Naive thymus-derived CD4-positive, alpha-beta T cell (primary cell): ENCODE measurements around the gene ADAM12. TPM values are rescaled to one million over a fixed set of nuclear protein-coding genes. Genes with fewer than 3 reads are reported as not detected.
A peak's percentile ranks its signal among the peaks of the same experiment; 100 is the strongest.

Experiments used
- ATAC-seq: fragments of 150-1000 bp; cut with Tn5 transposase; 2 replicates; pipeline ENCODE4 v1.10.0; 2021; ENCODE audit warnings: mild to moderate bottlenecking, moderate library complexity
- CTCF ChIA-PET: fragments of 350-600 bp; sonication (Branson Sonifier 250); formaldehyde crosslinking; loops from one replicate; lab custom pipeline; 2021; ENCODE audit warnings: antibody characterized with exemption; lab: Charles Lee
- POLR2A ChIA-PET: fragments of 350-600 bp; sonication (Branson Sonifier 250); formaldehyde crosslinking; loops from one replicate; lab custom pipeline; 2021; ENCODE audit warnings: antibody characterized with exemption, inconsistent platforms; lab: Charles Lee
- DNase-seq, 9 donors: peaks; one replicate each; pipeline versions ENCODE4 v3.0.0 to v3.0.0-alpha.2; 2020 to 2022; ENCODE audit warnings: mixed read lengths in 1 of 9
- H3K27ac ChIP-seq: one replicate; pipeline ENCODE4 v1.7.0; 2013; ENCODE audit warnings: mild to moderate bottlenecking, low read depth, low read length, moderate library complexity
- H3K27me3 ChIP-seq, 2 donors: one replicate each; pipeline ENCODE4 v1.7.0; 2013; ENCODE audit warnings: low read length in 2 of 2, mild to moderate bottlenecking in 2 of 2, moderate library complexity in 2 of 2; ENCODE audit not compliant: control insufficient read depth in 2 of 2, insufficient read depth in 2 of 2
- H3K36me3 ChIP-seq, 3 experiments: 1 replicate in 2 of 3; 2 replicates in 1 of 3; pipeline ENCODE4 v1.7.0; 2013; ENCODE audit warnings: low read length in 3 of 3, mild to moderate bottlenecking in 3 of 3, moderate library complexity in 1 of 3; ENCODE audit not compliant: insufficient read depth in 3 of 3, control insufficient read depth in 2 of 3
- H3K4me1 ChIP-seq, 2 donors: one replicate each; pipeline ENCODE4 v1.7.0; 2013; ENCODE audit warnings: low read length in 2 of 2, mild to moderate bottlenecking in 2 of 2, moderate library complexity in 1 of 2; ENCODE audit not compliant: control insufficient read depth in 2 of 2, insufficient read depth in 2 of 2
- H3K4me3 ChIP-seq: 2 replicates; pipeline ENCODE4 v1.7.0; 2013; ENCODE audit warnings: mild to moderate bottlenecking, low read length
- H3K9me3 ChIP-seq, 3 experiments: 1 replicate in 2 of 3; 2 replicates in 1 of 3; pipeline ENCODE4 v1.7.0; 2013; ENCODE audit warnings: low read length in 3 of 3; ENCODE audit not compliant: control insufficient read depth in 2 of 3
- H3K27ac Mint-ChIP-seq, 9 donors: one replicate each; pipeline ENCODE4 v1.8.0; 2020 to 2022; ENCODE audit warnings: mixed read lengths in 9 of 9, mild to moderate bottlenecking in 8 of 9, moderate library complexity in 5 of 9, inconsistent platforms in 2 of 9
- H3K27me3 Mint-ChIP-seq, 5 donors: one replicate each; pipeline ENCODE4 v1.8.0; 2021 to 2022; ENCODE audit warnings: mixed read lengths in 5 of 5, mild to moderate bottlenecking in 1 of 5
- H3K36me3 Mint-ChIP-seq, 5 donors: one replicate each; pipeline ENCODE4 v1.8.0; 2020 to 2022; ENCODE audit warnings: mixed read lengths in 5 of 5, mild to moderate bottlenecking in 3 of 5, inconsistent platforms in 1 of 5
- H3K4me1 Mint-ChIP-seq, 7 donors: one replicate each; pipeline ENCODE4 v1.8.0; 2020 to 2022; ENCODE audit warnings: mixed read lengths in 7 of 7, mild to moderate bottlenecking in 3 of 7, inconsistent platforms in 1 of 7
- H3K4me3 Mint-ChIP-seq, 10 donors: one replicate each; pipeline ENCODE4 v1.8.0; 2020 to 2022; ENCODE audit warnings: mild to moderate bottlenecking in 10 of 10, mixed read lengths in 10 of 10, moderate library complexity in 6 of 10, inconsistent platforms in 2 of 10
- H3K9me3 Mint-ChIP-seq, 11 donors: one replicate each; pipeline ENCODE4 v1.8.0; 2020 to 2022; ENCODE audit warnings: mixed read lengths in 11 of 11, mild to moderate bottlenecking in 4 of 11, inconsistent platforms in 1 of 11, moderate library complexity in 1 of 11
- intact Hi-C, 2 donors: fragments of 100-400 bp; cut with micrococcal nuclease; formaldehyde crosslinking; loops; one replicate each; pipeline ENCODE4 v1.15.1; 2023
- polyA plus RNA-seq, 2 donors: library from polyadenylated mRNA; unstranded; fragments of 300-500 nt; fragmentation: Illumina TruSeq; gene quantifications; one replicate each; pipeline ENCODE4 v1.2.3, GENCODE V29; 2021
- total RNA-seq, 6 experiments: library from RNA in 5 of 6; stranded (reverse) in 5 of 6; gene quantifications; 1 replicate in 5 of 6; 2 replicates in 1 of 6; pipeline ENCODE4 v1.2.3 and lab custom pipeline; 2021 to 2026

The ADAM12 gene
- total and polyA plus RNA-seq, 7 experiments from 2014 or later, result 0.58 to 1.0 TPM; not detected in 5

DNA sequence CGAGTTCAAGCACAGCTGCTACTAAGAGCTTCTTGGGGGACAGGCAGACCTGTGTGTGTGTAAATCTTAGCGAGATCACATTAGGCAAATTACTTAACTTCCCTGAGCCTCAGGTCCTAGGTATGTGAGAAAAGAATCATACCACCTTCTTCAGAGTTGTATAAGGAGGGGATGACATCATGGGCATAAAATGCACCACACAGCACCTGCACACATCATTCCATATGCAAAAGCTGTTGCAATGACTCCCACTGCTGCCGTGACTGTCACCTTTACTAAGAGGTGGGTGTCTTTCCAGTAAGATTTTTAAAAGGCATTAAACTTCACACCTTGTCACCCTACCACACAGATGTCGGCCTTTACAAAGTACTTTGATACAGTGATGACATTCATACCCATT is 345.9 kb downstream of the ADAM12 start:
- DNase-seq (no peak), ATAC-seq (no peak)
- H3K36me3 ChIP-seq, result no peaks in the 10 kb centered on the region
- Mint-ChIP-seq H3K27ac (peak overlapping the region in 7 of 9 donors; percentile 60 to 92 (median 78)), H3K27me3 (peaks cover 0 to 4% (median 0%) of the 10 kb centered on the region in 5 donors), H3K4me3 (peak overlapping the region in 9 of 10 donors; percentile 15 to 75 (median 39)), H3K36me3 (no peaks in the 10 kb centered on the region), H3K4me1 (peaks cover 6 to 19% (median 12%) of the 10 kb centered on the region in 7 donors), H3K9me3 (peaks cover 0 to 3% (median 0%) of the 10 kb centered on the region in 11 donors)
- H3K4me1 ChIP-seq, result no peaks in the 10 kb centered on the region
- intact Hi-C loops, result no loop called here
- ChIA-PET CTCF (no interaction called here), POLR2A (no interaction called here)
- H3K9me3 ChIP-seq, result no peaks in the 10 kb centered on the region
- H3K4me3 ChIP-seq, result no peak overlapping the region
- H3K27me3 ChIP-seq, result no peaks in the 10 kb centered on the region
- H3K27ac ChIP-seq, result no peak overlapping the region

DNA sequence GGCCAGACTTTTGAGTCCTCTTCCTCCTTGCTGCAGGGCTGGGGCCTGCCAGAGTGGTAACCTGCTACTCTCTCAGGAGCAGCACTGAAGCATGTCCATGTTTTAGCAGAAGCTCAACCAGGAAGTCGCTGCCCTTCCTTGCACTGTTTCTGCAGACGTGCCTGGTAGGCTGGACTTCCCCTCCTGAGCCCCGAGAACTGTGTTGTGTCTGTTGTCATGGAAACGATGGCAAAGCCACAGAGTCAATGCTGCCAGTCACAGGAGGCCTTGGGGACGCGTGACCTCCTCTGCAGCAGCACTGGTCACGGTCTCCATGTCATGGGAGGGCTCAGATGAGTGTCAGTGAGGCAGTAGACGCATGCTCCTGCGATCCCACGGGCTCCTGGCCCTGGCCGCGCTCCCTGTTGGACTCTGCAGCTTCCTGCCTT is 346.5 kb downstream of the ADAM12 start:
- ChIA-PET CTCF (no interaction called here), POLR2A (no interaction called here)
- Mint-ChIP-seq H3K27me3 (peaks cover 0 to 6% (median 0%) of the 10 kb centered on the region in 5 donors), H3K4me1 (peaks cover 6 to 19% (median 12%) of the 10 kb centered on the region in 7 donors), H3K36me3 (no peaks in the 10 kb centered on the region), H3K27ac (peak overlapping the region in 7 of 9 donors; percentile 60 to 92 (median 78)), H3K4me3 (peak overlapping the region in 9 of 10 donors; percentile 15 to 75 (median 39)), H3K9me3 (peaks cover 0 to 3% (median 0%) of the 10 kb centered on the region in 11 donors)
- H3K27ac ChIP-seq, result no peak overlapping the region
- intact Hi-C loops, result no loop called here
- no peaks in the 10 kb centered on the region for H3K9me3 ChIP-seq
- no peaks in the 10 kb centered on the region for H3K36me3 ChIP-seq
- peak; percentile 6 to 70 (median 53) for DNase-seq
- ATAC-seq, result peak; percentile 93
- H3K4me3 ChIP-seq, result no peak overlapping the region
- H3K27me3 ChIP-seq, result no peaks in the 10 kb centered on the region
- H3K4me1 ChIP-seq, result no peaks in the 10 kb centered on the region

DNA sequence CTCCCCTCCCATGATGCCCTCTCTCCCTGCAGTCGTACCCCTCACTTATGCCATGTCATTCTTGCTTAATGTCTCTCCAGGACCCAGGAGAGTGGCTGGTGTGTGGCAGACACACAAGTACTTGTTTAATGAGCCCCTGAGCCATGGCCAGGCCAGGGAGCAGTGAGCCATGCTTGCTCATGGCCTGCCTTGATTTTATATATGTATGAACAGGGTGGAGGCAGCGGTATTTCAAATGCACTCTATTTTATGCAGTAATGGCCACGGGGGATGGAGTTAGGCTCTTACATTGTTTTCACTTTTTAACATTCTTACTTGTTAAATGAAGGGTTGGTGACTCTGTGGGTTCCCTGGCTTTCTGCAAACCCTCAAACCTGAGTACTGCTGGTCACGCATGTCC is 347.2 kb downstream of the ADAM12 start:
- no peaks in the 10 kb centered on the region for H3K36me3 Mint-ChIP-seq
- H3K9me3 Mint-ChIP-seq, result peaks cover 0 to 3% (median 0%) of the 10 kb centered on the region in 11 donors
- H3K4me3 ChIP-seq, result no peak overlapping the region
- peaks cover 0 to 13% (median 1%) of the 10 kb centered on the region in 5 donors for H3K27me3 Mint-ChIP-seq
- H3K27ac ChIP-seq, result no peak overlapping the region
- ChIA-PET POLR2A (no interaction called here), CTCF (no interaction called here)
- intact Hi-C loops, result no loop called here
- peaks cover 6 to 19% (median 12%) of the 10 kb centered on the region in 7 donors for H3K4me1 Mint-ChIP-seq
- DNase-seq (no peak), ATAC-seq (no peak)
- H3K4me3 Mint-ChIP-seq, result peak overlapping the region in 2 of 10 donors; percentile 31 to 52
- no peaks in the 10 kb centered on the region for H3K9me3 ChIP-seq
- no peaks in the 10 kb centered on the region for H3K36me3 ChIP-seq
- no peaks in the 10 kb centered on the region for H3K4me1 ChIP-seq
- H3K27ac Mint-ChIP-seq, result peak overlapping the region in 3 of 9 donors; percentile 15 to 76 (median 34)
- no peaks in the 10 kb centered on the region for H3K27me3 ChIP-seq

DNA sequence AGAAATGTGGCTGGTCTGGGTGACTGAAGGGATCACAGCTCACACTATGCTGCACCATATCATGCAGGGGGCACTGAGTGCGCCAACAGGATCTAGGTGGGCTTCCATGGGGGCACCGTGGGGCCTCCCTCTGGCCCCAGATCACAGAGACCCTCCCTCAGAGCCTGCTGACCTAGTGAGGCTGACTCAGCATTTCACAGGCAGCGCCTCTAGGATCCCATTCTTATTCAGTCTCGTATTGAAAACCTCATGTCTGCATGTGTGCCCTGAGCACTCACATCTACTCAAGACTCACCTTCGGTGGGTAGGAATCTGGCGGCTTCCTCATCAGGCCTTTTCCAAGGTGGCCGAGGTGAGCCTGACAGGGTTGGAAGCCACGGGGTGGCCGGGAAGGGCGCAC is 350.3 kb downstream of the ADAM12 start:
- H3K4me1 ChIP-seq, result no peaks in the 10 kb centered on the region
- no peak overlapping the region for H3K27ac Mint-ChIP-seq

DNA sequence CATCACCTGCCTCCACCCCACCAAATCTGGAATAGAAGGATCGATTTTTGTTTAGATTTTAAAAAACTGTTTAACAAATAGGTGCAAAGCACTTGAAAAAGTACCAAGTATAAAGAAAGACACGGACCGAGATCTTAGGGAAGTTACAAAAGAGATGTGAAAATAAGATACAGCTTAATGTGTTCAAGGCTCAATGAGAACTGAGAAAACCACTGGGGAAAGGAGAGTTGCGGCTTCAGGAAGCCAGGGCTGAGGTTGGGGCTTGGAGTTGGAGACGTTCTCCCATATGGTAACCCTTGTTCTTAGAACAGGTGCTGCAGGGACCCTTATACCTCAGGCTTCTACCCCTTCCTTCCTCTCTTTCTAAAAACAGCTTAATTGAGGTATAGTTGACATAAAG is 351.8 kb downstream of the ADAM12 start:
- Histone ChIP-seq H3K9me3 (no peaks in the 10 kb centered on the region), H3K36me3 (no peaks in the 10 kb centered on the region), H3K4me1 (no peaks in the 10 kb centered on the region), H3K4me3 (no peak overlapping the region), H3K27ac (no peak overlapping the region), H3K27me3 (no peaks in the 10 kb centered on the region)
- Mint-ChIP-seq H3K4me3 (no peak overlapping the region), H3K4me1 (peaks cover 0 to 7% (median 3%) of the 10 kb centered on the region in 7 donors), H3K27me3 (peaks cover 0 to 14% (median 7%) of the 10 kb centered on the region in 5 donors), H3K36me3 (no peaks in the 10 kb centered on the region), H3K9me3 (peaks cover 0 to 13% (median 4%) of the 10 kb centered on the region in 11 donors), H3K27ac (no peak overlapping the region)
- ATAC-seq (peak; percentile 41), DNase-seq (no peak)
- ChIA-PET POLR2A (no interaction called here), CTCF (no interaction called here)
- intact Hi-C loops, result no loop called here

More for the DNA sequence above, 350.3 kb downstream of the ADAM12 start:
- DNase-seq (no peak), ATAC-seq (no peak)
- no peaks in the 10 kb centered on the region for H3K27me3 ChIP-seq
- H3K4me3 Mint-ChIP-seq, result no peak overlapping the region
- H3K36me3 ChIP-seq, result no peaks in the 10 kb centered on the region
- H3K27me3 Mint-ChIP-seq, result peaks cover 0 to 14% (median 7%) of the 10 kb centered on the region in 5 donors
- POLR2A ChIA-PET, result no interaction called here
- peaks cover 6 to 19% (median 12%) of the 10 kb centered on the region in 7 donors for H3K4me1 Mint-ChIP-seq
- intact Hi-C loops, result no loop called here
- H3K27ac ChIP-seq, result no peak overlapping the region
- CTCF ChIA-PET, result no interaction called here
- peaks cover 0 to 10% (median 4%) of the 10 kb centered on the region in 11 donors for H3K9me3 Mint-ChIP-seq
- H3K36me3 Mint-ChIP-seq, result no peaks in the 10 kb centered on the region
- H3K4me3 ChIP-seq, result no peak overlapping the region
- H3K9me3 ChIP-seq, result no peaks in the 10 kb centered on the region

DNA sequence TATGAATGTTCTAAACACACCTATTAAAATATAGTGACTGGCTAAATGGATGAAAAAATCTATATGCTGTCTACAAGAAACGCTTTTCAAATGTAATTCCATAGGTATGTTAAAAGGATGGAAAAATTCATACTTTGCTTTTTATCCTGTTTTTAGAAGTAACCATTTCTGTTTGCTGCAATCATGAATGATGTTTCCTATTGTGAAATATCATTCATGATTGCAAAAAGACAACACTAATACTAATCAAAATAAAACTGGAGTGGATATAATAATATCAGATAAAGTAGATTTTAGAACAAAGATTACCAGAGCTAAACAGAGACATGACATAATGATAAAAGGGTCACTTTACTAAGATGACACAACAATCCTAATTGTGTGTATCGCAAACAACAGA is 353.7 kb downstream of the ADAM12 start:
- Histone ChIP-seq H3K4me3 (no peak overlapping the region), H3K36me3 (no peaks in the 10 kb centered on the region), H3K9me3 (no peaks in the 10 kb centered on the region), H3K4me1 (no peaks in the 10 kb centered on the region), H3K27me3 (no peaks in the 10 kb centered on the region), H3K27ac (no peak overlapping the region)
- H3K36me3 Mint-ChIP-seq, result no peaks in the 10 kb centered on the region
- H3K27ac Mint-ChIP-seq, result no peak overlapping the region
- intact Hi-C loops, result no loop called here
- peaks cover 0 to 14% (median 7%) of the 10 kb centered on the region in 5 donors for H3K27me3 Mint-ChIP-seq
- no peak overlapping the region for H3K4me3 Mint-ChIP-seq
- CTCF ChIA-PET, result no interaction called here
- no peaks in the 10 kb centered on the region for H3K4me1 Mint-ChIP-seq
- peaks cover 0 to 20% (median 4%) of the 10 kb centered on the region in 11 donors for H3K9me3 Mint-ChIP-seq
- no peak for DNase-seq
- no peak for ATAC-seq
- POLR2A ChIA-PET, result no interaction called here

DNA sequence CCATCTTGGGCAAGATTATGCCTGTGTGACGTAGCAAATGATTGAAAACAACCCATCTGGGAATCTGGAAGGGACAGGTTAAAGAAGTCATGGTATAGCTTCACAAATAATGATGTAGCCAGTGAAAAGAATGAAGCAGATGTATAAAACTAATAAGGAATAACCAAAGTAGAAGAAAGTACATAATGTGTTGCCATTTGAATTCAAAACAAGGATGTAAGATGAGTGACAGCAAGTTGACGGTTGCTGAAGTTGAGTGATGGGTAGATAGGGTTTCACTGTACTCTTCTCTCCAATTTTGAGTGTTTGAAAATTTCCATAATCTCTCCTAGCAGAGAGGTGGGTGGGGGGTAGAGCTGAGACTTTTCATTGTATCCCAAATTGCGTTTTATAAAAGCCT is 358.3 kb downstream of the ADAM12 start:
- POLR2A ChIA-PET, result no interaction called here
- intact Hi-C loops, result no loop called here
- Histone ChIP-seq H3K9me3 (no peaks in the 10 kb centered on the region), H3K36me3 (no peaks in the 10 kb centered on the region), H3K27me3 (no peaks in the 10 kb centered on the region), H3K4me3 (no peak overlapping the region), H3K27ac (no peak overlapping the region), H3K4me1 (no peaks in the 10 kb centered on the region)
- H3K27me3 Mint-ChIP-seq, result peaks cover 0 to 2% (median 0%) of the 10 kb centered on the region in 5 donors
- peaks cover 0 to 65% (median 12%) of the 10 kb centered on the region in 11 donors for H3K9me3 Mint-ChIP-seq
- H3K36me3 Mint-ChIP-seq, result no peaks in the 10 kb centered on the region
- no peak overlapping the region for H3K4me3 Mint-ChIP-seq
- CTCF ChIA-PET, result no interaction called here
- no peak for ATAC-seq
- DNase-seq, result no peak
- no peaks in the 10 kb centered on the region for H3K4me1 Mint-ChIP-seq
- H3K27ac Mint-ChIP-seq, result no peak overlapping the region
